Ecto neural progenitor cell (in vitro differentiated cells): Measurements from ENCODE around the gene CBFA2T2.
A peak's percentile ranks its signal among the peaks of the same experiment; 100 is the strongest.

ENCODE experiments used
- DNase-seq: peaks from one replicate; pipeline ENCODE4 v3.0.0-alpha.2; 2018; ENCODE audit warnings: low spot score

CBFA2T2 gene

GRCh38 chr20:33677991-33678702 lies 188.3 kb downstream of the CBFA2T2 start:
- DNase-seq = no peak

DNA sequence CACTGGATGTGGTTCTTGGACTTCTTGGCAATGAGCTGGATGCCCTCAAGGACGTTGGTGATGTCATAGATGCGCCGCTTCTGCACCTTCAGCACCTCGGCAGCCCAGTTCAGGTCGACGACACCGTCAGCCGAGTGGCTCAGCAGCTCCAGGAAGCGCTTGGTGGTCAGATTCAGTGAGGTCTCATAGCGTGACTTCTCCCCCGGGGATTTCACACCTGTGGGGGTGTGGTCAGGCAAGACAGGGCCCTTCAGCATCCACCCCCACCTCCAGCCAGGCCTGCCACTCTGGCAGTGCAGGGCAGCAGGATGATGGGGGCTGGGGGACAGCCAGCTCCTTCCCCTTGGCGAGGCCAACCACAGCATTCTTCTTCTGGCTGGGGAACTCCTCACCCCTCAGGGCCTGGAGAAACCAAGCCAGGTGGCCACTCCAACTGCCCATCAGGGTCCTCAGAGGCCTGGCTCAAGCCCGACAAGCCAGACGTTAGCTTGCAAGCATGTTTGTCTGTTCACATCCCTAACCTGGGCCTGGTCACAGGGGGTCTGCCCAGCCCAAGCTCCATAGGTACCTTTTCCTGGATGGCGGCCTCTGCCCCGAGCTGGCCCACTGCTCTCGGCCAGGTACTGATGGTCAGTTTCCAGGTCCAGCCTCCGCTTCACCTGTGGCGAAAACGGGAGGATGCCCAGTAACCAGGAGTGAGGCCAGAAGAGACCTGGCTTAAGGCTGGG lies 190.0 kb downstream of the CBFA2T2 start:
- DNase-seq = no peak

- DNase-seq = no peak
Measured at GRCh38 chr20:33680686-33681085, 190.8 kb downstream of the CBFA2T2 start.

DNA sequence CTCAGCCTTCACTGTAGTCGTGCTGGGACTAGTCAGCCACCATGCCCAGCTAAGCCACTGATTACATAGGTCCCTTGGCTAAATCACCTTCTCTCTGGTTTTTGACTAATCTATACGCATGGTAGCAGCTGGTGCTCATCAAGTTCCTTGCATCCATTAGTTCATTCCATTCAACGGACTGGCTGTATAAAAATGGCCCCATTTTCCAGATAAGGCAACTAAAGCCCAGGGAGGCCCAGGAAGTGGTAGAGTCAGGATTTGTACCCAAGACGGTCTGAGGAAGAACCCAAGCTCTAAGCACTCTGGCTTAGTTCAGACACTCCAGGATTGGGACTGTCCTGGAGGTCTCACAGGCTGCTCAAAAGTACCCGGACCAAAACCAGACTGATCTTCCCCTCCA lies 191.4 kb downstream of the CBFA2T2 start:
- no peak for DNase-seq

DNA sequence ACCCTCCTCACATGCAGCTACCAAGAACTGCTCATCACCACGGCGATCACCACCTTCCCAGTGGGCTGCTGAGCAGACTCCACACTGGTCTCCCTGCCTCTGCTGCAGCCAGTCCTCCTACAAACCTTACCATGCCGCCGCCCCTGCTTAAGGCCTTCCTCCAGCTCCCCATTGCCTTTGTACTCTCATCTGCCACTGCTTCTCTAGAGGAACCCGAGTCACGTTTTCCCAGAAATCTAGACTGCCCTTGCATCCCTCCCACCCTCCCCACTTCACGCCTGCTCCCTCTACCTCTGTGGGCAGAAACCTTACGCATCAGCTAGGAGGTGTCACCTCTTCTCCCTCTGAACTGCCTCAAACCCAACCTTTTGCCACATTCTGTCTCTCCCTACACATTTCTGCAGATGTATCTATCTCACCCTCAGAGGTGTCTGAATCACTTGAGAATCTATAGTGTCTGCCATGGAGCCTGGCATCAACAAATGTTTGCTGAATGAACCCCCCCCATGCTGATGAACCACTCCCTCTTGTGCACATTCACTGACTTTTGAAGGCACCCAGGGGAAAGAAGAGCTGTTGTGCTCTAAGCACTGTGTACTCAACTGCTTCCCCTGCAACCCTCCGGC lies 191.9 kb downstream of the CBFA2T2 start:
- DNase-seq = no peak

- no peak for DNase-seq
Measured at GRCh38 chr20:33684533-33685327, 194.8 kb downstream of the CBFA2T2 start.

GRCh38 chr20:33685328-33686099 lies 195.6 kb downstream of the CBFA2T2 start:
- DNase-seq = peak; percentile 81

DNA sequence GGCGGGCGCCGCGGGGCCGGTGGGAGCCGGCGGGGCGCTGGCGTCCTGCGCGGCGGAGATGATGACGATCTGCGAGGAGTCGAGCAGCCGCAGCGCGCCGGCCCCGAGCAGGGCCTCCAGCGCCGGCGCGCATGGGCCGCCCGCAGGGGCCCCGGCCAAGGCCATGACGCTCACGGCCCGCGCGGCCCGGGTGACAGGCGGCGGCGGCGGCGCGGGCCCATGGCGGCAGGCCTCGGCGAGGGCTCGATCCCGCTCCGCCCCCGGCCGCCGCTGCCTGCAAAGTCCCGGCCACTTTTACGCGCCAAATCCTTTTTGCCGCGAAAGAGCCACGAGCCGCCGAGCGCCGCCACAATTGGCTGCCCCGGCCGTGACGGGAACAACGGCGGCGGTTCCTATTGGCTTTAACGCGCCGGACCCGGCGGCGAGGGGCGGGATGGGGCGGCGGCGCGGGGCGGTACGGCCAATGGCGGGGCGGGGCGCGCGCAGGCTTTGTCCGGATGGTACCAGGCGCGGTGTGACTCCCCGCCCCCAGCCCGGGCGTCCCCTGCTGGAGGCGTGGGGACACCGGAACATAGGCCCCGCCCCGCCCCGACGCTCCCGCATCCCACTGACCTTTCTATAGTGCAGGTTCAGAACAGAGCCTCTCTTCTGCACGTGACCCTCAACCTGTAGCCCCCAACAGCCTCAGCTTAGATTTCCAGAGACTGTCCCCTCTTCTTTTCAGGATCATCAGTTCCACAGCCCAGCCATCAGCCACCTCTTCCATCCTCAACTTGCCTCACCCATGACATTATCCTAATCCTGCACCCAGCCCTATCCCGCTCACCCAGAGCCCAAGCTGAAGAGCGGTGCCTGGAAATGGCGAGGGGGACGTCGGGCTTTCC lies 196.4 kb downstream of the CBFA2T2 start, which contains the start of gene E2F1:
Gene E2F1, minus strand, starts transcription at position 286 of the 884 bp plus-strand sequence. Its CDS starts 121 bp downstream, at position 165.
- peak; percentile 98 for DNase-seq

GRCh38 chr20:33686984-33687366 lies 197.1 kb downstream of the CBFA2T2 start:
- no peak for DNase-seq

GRCh38 chr20:33687370-33687915 lies 197.5 kb downstream of the CBFA2T2 start:
- DNase-seq = no peak

GRCh38 chr20:33687993-33688937 lies 198.4 kb downstream of the CBFA2T2 start:
- no peak for DNase-seq

GRCh38 chr20:33688938-33689424 lies 199.1 kb downstream of the CBFA2T2 start:
- no peak for DNase-seq

- no peak for DNase-seq
Measured at GRCh38 chr20:33689493-33689892, 199.6 kb downstream of the CBFA2T2 start.

GRCh38 chr20:33689973-33690372 lies 200.1 kb downstream of the CBFA2T2 start:
- DNase-seq = no peak

- DNase-seq = no peak
Measured at GRCh38 chr20:33693289-33693688, 203.4 kb downstream of the CBFA2T2 start.

DNA sequence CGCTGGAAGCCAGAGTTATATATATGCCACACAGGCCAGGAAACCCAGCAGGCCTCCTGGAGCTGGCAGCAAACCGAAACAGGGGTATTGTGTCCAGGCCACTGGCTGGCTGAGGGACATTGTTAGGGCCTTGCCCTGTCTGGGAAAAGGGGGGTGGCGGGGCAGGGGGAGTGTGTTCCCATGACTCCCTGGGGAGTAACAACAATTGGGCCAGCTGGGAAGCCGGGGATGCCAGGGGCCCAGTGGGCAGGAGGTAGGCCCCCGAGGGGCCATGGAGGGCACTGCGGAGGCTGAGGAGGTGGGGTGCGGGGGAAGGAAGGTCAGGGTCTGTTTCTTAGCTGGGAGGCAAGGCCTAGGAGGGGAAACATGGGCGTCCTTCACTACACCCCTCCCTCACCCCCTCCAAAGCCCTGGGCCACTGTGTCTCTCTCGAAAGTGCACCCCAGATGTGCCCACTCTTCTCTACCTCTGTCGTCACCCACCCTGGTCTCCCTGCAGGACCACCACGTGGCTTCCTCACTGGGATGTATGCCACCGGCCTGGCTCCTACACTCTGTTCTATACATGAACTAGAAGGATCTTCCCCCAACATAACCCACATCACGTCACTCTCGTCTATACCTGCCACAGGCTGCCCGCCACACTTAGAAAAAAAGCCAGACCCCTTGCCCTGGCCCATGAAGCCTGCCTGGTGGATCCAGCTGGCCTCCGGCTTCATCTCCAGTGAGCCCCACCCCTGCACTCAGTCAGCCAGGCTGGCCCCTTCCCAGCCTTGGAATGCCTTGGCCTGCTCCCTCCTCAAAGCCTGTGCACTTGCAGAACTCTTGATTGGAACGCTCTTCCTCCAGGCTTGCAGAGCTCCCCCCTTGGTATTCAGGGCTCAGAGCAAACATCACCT lies 204.1 kb downstream of the CBFA2T2 start:
- DNase-seq = peak; percentile 61

GRCh38 chr20:33694639-33695012 lies 204.7 kb downstream of the CBFA2T2 start:
- no peak for DNase-seq

- no peak for DNase-seq
Measured at GRCh38 chr20:33696448-33696847, 206.6 kb downstream of the CBFA2T2 start.
